GM10847 (cell line): ENCODE measurements around the gene MBTPS1.

ENCODE experiments used
- POLR2A ChIP-seq: IDR thresholded peaks from 2 replicates; pipeline ENCODE4 v1.6.1; 2011; ENCODE audit not compliant: insufficient read length; ENCODE audit errors: extremely low read depth

Gene MBTPS1

DNA sequence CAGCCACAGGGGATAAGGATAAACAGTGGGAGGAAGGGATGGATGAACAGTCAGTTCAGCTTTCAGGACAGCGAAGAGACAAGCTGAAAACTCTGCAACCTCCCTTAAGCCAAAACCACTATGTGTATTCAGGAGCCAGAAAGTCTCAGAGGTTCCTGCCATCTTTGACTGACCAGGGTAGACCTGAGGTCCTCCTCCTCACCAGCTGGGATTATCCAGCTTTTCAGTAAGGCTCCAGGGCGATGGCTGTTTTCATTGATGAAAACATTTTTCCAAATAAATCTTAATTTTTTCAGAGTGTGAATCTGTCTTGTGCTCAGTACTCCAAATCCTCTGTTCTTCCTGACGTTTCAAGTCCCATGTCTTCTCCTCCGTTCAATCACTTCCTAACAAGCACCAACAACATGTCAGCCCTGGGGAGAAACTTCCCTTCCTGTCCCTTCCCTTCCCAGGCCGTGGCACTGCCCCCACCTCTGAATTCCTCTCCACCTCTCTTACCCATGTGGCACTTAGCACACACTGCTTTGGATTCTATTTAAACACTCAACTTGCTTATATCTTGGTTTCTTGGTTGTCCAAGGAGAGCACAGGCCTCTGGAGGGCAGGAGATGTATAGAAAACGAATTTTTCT is 23.0 kb upstream of the MBTPS1 start:
- TF ChIP-seq POLR2A: no peak

DNA sequence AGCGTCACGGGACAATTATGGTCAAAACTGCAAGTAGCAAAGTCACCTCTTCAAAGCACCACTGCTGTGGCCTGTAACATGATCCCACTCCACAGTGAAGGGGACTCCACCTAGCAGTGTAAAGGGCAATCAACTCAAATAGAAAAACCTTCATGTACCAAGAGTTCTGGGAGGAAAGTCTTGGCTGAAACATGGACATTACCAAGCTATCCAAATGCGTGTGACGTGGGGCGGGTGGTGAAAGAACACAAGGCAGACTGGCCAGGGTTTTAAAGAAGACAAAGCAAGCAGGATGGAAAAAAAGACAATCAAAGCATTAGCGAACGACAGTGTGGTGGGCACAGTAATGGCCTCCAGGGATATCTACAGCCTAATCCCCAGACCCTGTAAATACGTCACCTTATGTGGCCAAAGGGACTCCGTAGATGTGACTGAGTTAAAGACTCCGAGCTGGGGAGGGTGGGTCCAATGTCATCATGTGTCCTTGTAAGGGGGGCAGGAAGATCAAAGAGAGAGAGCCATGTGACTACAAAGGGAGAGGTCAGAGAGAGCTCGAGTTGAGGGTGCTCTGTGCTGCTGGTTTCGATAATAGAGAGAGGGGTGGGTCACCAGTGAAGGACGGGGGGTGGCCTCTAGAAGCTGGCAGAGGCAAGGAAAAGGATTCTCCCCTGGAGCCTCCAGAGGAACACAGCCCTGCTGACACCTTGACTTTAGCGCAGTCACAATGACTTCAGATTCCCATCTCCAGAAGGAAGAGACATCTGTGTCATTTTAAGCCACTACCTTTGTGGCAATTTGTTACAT is 22.3 kb upstream of the MBTPS1 start:
- TF ChIP-seq POLR2A: no peak

DNA sequence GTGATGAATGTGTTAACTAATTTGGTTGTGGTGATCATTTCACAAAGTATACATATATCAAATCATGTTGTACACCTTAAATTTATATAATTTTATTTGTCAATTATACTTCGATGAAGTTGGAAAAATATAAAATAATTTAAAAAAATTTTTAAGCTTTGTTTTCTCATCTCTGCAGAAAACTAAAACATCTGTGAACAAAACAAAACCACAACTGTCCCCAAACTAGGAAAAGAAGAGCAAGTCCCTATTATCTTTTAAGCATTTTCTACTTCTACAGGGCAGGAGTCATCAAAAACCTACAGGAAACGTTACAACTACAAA is 21.7 kb upstream of the MBTPS1 start:
- no peak for TF ChIP-seq POLR2A

DNA sequence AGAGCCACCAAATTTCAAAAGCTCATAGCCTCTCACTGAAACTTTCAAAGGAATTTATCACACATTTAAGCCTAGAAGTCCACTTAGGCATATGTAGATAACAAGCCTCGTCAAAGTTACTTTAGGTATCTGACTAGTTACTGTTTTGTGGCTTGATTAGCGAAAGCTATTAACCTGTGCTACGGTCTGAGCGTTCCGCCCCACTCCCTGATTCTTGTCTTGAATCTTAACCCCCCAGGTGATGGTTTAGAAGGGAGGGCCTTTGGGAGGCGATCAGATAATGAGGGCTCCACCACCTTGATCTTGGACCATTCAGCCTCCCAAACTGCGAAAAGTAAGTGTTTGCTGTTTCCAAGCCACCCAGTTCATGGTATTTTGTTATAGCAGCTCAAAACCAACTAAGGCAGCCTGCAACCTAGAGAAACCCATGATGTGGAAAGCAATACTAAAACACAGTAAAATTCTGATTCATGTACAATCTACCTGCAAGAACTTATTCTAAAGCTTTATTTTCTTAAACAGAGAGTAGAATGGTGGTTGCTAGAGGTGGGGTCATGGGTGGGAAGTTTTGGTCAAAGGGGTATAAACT is 21.1 kb upstream of the MBTPS1 start:
- TF ChIP-seq POLR2A: no peak

DNA sequence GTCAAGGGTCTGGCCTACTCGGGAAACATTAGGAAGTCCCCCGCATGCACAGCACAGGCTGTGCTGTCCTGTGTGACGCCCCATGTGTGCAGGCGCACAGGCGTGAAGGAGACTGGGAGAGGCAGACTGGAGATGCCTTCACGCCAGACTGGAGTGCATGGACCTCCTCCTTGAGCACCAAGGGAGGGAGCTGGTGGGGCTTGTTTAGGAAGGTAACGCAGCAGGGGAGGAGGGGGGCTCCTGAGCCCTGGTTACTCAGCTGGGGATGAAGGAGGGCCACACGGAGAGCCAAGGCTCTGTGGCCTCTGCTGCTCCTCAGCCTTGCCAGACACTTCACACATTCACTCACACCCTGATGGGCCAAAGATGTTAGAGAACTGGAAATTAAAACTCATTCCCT is 20.5 kb upstream of the MBTPS1 start:
- TF ChIP-seq POLR2A: no peak

DNA sequence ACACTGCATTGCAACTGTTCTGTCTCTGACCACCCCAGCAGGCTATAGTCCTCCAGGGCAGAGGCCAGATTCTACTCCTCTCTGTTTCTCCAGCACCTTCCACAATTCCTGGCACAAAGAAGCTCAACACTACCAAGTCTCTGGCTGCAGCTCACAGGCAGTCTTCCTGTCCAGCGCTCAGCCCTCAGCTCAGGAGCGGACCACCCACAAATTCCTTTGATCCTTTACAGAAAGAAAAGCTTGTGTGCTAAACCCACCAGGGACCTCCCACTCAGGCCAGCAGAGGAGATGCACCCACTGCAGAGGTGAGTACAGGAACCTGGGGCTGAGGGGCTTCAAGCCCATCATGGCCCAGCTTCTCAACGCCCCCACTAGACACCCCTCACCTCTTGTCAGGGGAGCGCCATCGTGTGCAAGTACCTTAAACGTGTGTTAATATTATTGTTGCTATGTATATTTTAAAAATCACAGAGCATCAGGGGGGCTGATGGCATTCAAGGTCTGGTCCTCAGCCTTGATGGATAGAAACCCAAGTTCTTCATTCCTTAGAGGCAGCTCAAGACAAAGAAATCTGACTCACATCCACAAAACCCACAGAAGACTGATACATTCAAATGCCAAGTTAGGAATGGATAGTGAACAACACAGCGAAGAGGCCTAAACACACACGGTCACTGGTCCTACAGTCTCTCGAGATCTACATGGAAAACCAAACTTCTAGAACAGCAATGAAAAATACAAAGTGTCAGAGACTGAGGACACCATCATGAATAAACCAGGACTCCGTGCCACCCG is 19.8 kb upstream of the MBTPS1 start:
- TF ChIP-seq POLR2A: no peak

DNA sequence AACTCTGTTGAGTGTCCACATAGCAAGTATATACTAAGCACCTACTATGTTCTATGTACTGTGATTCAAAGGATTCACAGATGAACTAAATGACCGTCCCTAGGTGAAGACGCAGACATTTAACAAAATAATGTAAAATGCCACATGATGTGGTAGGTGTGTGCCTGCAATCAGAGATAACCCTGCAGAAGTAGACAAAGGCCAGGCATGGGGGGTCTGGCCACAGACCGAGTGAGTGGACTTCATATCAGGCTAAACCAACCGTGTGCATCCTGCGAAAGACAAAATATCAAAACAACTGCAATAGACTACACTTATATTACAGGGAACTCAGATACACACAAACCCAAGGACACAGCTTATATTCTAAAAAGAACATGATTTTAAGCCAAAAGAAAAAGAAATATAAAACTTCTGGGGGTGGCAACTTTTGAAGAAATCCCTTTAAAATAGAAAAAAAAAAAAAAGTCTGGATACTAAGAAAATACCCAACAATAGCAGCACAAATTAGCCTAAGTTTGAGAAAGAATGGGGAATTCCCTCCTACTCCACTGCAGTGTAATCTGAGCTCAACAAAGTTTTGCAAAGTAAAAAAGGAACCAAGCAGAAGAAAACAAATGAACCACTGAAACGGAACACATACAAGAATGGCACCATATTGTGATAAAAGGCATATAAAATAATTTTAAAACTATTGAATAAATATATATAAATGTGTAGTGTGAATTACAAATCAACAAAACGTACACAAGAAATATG is 16.0 kb upstream of the MBTPS1 start:
- no peak for TF ChIP-seq POLR2A

DNA sequence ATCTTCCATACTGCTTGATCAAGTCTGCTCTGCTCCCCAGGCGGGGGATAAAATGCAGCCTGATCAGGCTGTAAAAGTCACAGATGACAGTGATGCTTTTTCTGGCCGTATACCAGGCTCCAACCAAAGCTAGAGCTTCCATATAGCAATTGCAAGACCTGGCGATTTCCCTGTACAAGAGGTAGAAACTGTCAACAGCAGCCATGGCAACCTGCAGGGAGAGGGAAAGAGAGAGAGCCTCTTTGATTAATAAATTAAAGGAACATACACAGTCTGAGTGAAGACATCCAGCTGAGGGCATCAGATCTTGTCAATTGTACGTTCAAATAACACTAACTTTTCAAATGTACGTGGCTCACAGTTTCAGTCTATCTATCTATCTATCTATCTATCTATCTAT is 14.4 kb upstream of the MBTPS1 start:
- TF ChIP-seq POLR2A: no peak

DNA sequence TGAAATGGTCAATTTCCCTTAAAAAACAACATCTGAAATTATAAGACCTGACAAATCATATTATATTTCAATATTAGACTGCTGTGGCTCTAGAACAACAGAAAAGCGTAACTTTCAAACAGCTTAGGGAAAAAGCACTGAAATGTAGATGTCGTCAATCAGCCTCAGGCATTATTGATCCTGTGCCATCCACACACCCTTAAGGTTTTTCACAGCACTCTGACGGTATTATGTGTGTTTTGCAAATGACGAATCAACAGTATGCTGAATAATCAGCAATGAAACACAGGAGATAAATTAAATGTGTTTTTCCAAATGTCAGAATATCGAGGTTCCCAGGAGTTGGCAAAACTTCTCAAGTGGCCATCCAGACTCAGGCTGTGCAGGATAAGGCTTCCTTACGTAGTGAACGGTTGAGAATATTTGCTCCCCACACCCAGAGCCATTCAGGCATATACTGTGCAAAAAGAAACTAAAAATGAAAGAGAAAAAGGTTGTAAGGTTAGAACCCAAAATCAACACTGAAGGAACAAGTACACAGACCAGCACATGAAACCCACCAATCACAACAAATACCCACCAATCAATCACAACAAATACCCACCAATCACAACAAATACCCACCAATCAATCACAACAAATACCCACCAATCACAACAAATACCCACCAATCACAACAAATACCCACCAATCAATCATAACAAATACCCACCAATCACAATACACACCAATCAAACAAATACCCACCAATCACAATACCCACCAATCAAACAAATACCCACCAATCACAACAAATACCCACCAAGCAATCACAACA is 7.7 kb upstream of the MBTPS1 start:
- no peak for TF ChIP-seq POLR2A

DNA sequence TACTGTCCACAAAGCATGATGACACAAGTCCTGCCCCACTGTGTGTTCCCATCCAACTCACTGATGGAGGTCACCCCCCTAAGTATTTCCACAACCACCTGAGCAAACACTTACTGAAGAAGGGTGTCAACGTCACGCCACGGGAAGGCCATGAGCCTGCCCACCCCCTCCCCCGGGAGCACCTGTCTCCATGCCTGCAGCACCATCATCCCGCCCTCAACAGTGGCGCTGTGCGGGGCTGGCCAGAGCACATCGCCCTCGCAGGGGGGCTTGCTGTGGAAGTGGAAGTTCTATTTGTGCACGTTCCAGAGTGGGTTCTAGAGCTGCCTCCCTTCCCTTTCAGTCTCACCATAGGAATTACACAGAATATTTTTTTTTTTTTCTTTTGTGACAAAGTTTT is 4.3 kb upstream of the MBTPS1 start:
- TF ChIP-seq POLR2A: no peak

DNA sequence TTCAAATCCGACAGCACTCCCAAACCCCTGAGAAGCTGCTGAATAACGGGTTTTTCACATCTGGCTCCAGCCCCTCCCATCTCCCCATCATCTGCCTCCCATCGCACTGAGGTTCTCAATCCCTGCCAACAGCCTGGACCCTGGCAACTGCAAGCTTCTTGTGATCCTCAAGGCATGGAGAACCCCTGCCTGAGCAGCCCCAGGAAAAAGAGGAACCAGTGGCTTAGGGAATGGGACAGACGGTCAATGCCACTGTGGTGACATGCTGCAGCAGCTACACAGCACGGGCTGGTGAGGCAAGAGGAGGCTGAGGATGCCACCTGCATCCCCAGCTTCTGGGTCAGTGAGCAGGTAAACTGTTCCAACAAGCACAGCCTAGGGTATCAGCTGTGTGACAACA is 3.3 kb upstream of the MBTPS1 start:
- TF ChIP-seq POLR2A: no peak

DNA sequence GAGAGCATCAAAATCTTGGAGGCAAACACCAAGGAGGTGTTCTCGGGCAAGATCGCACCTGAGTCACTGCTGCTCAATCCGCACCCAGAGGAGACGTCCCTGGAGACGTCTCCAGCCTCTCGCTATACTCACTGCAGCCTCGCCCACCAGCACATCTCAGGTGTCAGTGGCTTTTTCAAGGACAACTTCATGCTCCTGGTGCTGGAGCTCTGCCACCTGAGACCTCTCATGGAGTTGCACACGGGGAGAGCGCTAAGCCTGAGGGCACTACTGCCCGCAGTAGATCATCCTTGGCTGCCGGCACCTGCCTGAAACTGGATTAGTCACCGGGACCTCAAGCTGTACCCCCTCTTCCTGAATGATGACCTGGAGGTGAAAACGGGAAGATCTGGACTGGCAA is 2.6 kb upstream of the MBTPS1 start:
- TF ChIP-seq POLR2A: no peak

DNA sequence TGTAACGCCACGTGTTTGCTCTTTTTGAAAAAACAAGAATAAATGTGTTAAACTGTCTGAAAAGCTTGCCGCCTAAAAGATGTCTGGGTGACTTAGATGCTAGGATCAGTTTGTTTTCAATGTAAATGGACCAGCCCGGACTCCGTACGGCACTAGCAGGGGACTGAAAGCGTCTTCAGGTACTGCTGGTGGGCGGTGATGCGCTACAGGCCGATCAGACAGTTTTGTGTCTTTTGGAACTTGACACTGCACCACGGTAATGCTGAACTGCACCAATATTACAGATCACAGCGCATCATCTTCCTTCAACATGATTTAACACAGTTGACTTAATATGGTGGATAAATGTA is 727 bp upstream of the MBTPS1 start:
- no peak for TF ChIP-seq POLR2A

DNA sequence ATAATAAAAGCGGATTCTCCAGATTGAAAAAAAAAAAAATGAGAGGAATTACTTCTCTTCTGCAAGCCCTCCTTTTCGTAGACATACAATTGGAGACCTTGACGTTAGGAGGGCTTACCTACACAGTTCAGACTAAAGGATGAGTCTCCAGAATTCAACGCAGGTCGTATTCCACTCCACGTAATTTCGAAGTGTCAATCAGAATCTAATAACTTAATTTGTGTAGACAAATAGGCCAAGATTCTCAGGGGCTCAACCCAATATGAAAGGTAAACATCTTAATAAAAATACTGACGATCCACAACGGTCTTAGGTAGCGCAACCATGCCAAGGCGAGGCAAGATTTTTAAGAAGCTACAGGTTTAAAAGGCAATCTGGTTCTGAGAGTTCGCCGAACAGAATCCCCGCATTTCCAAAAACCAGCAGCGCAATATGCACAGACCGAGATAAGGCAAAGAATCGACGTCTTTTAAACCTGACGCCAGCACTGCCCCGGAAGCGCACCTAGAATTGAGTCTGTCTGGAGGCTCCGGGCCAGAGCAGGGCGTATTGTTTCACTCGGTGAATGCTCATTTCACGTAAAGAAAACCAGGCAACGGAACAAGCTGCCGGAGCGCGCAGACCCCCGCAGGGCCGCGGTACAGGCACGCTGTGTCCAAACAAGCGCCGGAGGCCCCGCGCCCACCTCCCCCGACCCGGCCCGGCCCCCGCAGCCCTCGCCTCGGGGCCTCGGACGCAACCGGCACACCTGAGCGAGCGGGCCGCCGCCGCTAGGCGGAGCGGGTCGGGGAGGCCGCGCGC is 623 bp downstream of the MBTPS1 start:
- TF ChIP-seq POLR2A: no peak
